Ecto neural progenitor cell (in vitro differentiated cells): Measurements from ENCODE around the gene KRTAP19-5.
"Not testable (repeated sequence)": the region's sequence is repeated elsewhere in the genome, so short reads cannot be mapped to it uniquely, and the experiment has no call there.

Experiments
- DNase-seq: peaks from one replicate; pipeline ENCODE4 v3.0.0-alpha.2; 2018; ENCODE audit warnings: low spot score

Gene KRTAP19-5

GRCh38 chr21:30502041-30502440 lies at the start of gene KRTAP19-5:
Gene KRTAP19-5 (minus strand): TSS chr21:30502141. CDS start chr21:30502090, 51 bp downstream.
- DNase-seq: no peak

- DNase-seq: no peak
Measured at GRCh38 chr21:30541764-30542163, 39.8 kb upstream of the KRTAP19-5 start, which contains the start of gene KRTAP19-6. Gene KRTAP19-6 (minus strand): TSS chr21:30541864. CDS start chr21:30541833, 31 bp downstream.

GRCh38 chr21:30518876-30519275 lies 16.9 kb upstream of the KRTAP19-5 start:
- no peak for DNase-seq

- DNase-seq: no peak
Measured at GRCh38 chr21:30515681-30516080, 13.7 kb upstream of the KRTAP19-5 start.

GRCh38 chr21:30505621-30506205 lies 3.8 kb upstream of the KRTAP19-5 start:
- not testable (repeated sequence) for DNase-seq

GRCh38 chr21:30497065-30497464 lies 4.9 kb downstream of the KRTAP19-5 start, which contains the start of gene KRTAP19-4:
Gene KRTAP19-4 (minus strand): TSS chr21:30497165. CDS start chr21:30497110, 55 bp downstream.
- no peak for DNase-seq

- DNase-seq: no peak
Measured at GRCh38 chr21:30491963-30492428, 9.9 kb downstream of the KRTAP19-5 start, which contains the start of gene KRTAP19-3. Gene KRTAP19-3 (minus strand): TSS chr21:30492013. CDS start chr21:30491957, 56 bp downstream.

GRCh38 chr21:30487336-30487735 lies 14.6 kb downstream of the KRTAP19-5 start, which contains the start of gene KRTAP19-2:
Gene KRTAP19-2 (minus strand): TSS chr21:30487436. CDS start chr21:30487348, 88 bp downstream.
- DNase-seq: no peak

- DNase-seq: no peak
Measured at GRCh38 chr21:30486180-30486579, 15.8 kb downstream of the KRTAP19-5 start.

- no peak for DNase-seq
Measured at GRCh38 chr21:30482130-30482529, 19.8 kb downstream of the KRTAP19-5 start.

- no peak for DNase-seq
Measured at GRCh38 chr21:30480145-30480544, 21.8 kb downstream of the KRTAP19-5 start, which contains the start of gene KRTAP19-1. Gene KRTAP19-1 (minus strand): TSS chr21:30480367. CDS start chr21:30480317, 50 bp downstream.

GRCh38 chr21:30479259-30479658 lies 22.7 kb downstream of the KRTAP19-5 start:
- DNase-seq: no peak

GRCh38 chr21:30478004-30478403 lies 23.9 kb downstream of the KRTAP19-5 start:
- DNase-seq: no peak

GRCh38 chr21:30468900-30469714 lies 32.8 kb downstream of the KRTAP19-5 start:
- DNase-seq: no peak

- DNase-seq: no peak
Measured at GRCh38 chr21:30463713-30464112, 38.2 kb downstream of the KRTAP19-5 start.
